ENCODE results near the gene MEIOSIN.
A peak's percentile ranks its signal among the peaks of the same experiment; 100 is the strongest.
"Not testable (repeated sequence)": the region's sequence is repeated elsewhere in the genome, so short reads cannot be mapped to it uniquely, and the experiment has no call there.

The MEIOSIN gene

GRCh38 chr19:45798995-45799517 lies 65.8 kb downstream of the MEIOSIN start:
- DNase-seq (ENCODE audit: low read depth in 2 of 2): peak; percentile 27 to 35

- DNase-seq (ENCODE audit: low read depth in 2 of 2): not testable (repeated sequence)
These were observed 66.3 kb downstream of the MEIOSIN start for GRCh38 chr19:45799541-45799940.

- no peak for DNase-seq (ENCODE audit: low read depth in 2 of 2)
These were observed 66.9 kb downstream of the MEIOSIN start for GRCh38 chr19:45800070-45800553.

DNA sequence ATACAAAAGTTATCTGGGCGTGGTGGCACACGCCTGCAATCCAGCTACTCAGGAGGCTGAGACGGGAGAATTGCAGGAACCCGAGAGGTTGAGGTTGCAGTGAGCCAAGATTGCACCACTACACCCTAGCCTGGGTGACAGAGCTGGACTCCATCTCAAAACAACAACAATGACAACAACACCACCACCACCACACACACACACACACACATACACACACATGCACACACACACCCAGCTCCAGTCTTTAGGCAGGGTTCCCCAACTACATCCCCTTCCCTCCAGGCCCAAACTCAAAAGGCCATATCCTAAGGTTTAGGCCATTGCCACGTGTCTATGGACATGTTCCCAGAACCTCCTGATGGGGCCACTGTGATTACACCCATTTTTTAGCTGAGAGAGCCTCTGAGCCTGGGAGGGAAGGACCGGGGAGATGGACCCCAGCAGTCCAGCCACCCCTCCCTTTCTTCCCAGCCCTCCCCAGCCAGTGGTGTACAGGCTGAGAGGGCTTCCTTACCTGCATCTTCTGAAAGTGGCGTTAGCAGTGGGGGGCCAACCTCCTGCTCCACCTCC lies 68.5 kb downstream of the MEIOSIN start:
- DNase-seq (ENCODE audit: low read depth in 2 of 2): no peak

GRCh38 chr19:45804140-45804958 lies 71.1 kb downstream of the MEIOSIN start:
- DNase-seq (ENCODE audit: low read depth in 2 of 2): no peak

DNA sequence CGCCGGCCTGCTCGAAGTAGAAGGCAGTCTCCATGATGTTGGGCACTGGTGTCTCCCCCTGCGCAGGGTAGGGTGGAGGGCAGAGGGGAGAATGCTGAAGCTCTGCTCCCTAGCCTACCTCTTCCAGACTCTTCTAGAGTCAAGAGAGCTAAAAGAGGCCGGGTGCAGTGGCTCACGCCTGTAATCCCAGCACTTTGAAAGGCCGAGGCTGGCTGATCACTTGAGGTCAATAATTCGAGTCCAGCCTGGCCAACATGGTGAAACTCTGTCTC lies 71.7 kb downstream of the MEIOSIN start:
- no peak for DNase-seq (ENCODE audit: low read depth in 2 of 2)

- no peak for DNase-seq (ENCODE audit: low read depth in 2 of 2)
These were observed 72.5 kb downstream of the MEIOSIN start for GRCh38 chr19:45805719-45806118.

DNA sequence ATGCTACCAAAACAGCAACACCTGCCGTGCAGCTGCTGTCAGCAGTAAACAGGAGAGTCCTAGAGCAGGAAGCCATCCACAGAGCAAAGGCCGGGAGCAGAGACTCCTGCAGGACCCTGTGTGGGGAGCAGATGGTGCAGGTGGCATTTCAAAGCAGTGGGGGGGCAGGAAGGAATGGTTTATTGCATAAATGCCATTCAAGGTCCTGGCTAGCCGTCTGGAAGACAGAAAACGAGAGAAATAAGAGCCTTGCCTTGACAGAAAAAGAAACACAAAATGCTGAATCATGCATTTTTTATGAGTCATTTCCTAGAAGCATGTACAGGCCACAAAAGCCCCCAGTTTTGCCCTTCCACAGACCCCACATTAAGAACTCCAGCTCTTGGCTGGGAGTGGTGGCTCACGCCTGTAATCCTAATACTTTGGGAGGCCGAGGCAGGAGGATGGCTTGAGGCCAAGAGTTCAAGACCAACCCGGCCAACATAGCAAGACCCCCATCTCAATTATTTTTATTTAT lies 76.5 kb downstream of the MEIOSIN start:
- DNase-seq (ENCODE audit: low read depth in 2 of 2): no peak

GRCh38 chr19:45812297-45812696 lies 79.1 kb downstream of the MEIOSIN start:
- no peak for DNase-seq (ENCODE audit: low read depth in 2 of 2)
